RWPE2 (cell line): ENCODE results near the gene LRRC73.

ENCODE experiments used
- ATAC-seq: fragments of 200-7000 bp; cut with Tn5 transposase; 3 replicates; pipeline ENCODE4 v1.9.1; 2021; ENCODE audit warnings: low read depth
- DNase-seq: peaks from one replicate; pipeline ENCODE4 v3.0.0-alpha.2; 2020; ENCODE audit warnings: low spot score
- H3K27ac ChIP-seq: fragments of 450-650 bp; 2 replicates; pipeline ENCODE4 v1.5.1; 2017; ENCODE audit warnings: mild to moderate bottlenecking; ENCODE audit not compliant: poor library complexity, severe bottlenecking
- H3K27me3 ChIP-seq: fragments of 250-450 bp; sonication (Bioruptor Pico); 2 replicates; pipeline ENCODE4 v1.5.1; 2021; ENCODE audit warnings: mild to moderate bottlenecking, moderate library complexity; ENCODE audit not compliant: insufficient read depth, poor library complexity, severe bottlenecking
- H3K36me3 ChIP-seq: fragments of 250-450 bp; sonication (Bioruptor Pico); 2 replicates; pipeline ENCODE4 v1.5.1; 2020; ENCODE audit warnings: low read depth, mild to moderate bottlenecking, moderate library complexity
- H3K4me1 ChIP-seq: fragments of 250-450 bp; sonication (Bioruptor Pico); 2 replicates; pipeline ENCODE4 v1.5.1; 2021; ENCODE audit warnings: mild to moderate bottlenecking, moderate library complexity; ENCODE audit not compliant: insufficient read depth, poor library complexity, severe bottlenecking
- H3K4me3 ChIP-seq: fragments of 250-450 bp; sonication (Bioruptor Pico); 2 replicates; pipeline ENCODE4 v1.5.1; 2021; ENCODE audit warnings: mild to moderate bottlenecking, moderate library complexity; ENCODE audit not compliant: severe bottlenecking
- H3K9me3 ChIP-seq: fragments of 250-450 bp; sonication (Bioruptor Pico); 2 replicates; pipeline ENCODE4 v1.5.1; 2021; ENCODE audit warnings: mild to moderate bottlenecking, moderate library complexity; ENCODE audit not compliant: severe bottlenecking
- CTCF ChIP-seq: fragments of 450-650 bp; IDR thresholded peaks from one replicate; pipeline ENCODE4 v1.5.1; 2017; ENCODE audit warnings: mild to moderate bottlenecking, moderate library complexity; ENCODE audit not compliant: poor library complexity, severe bottlenecking

LRRC73 gene

GRCh38 chr6:43511824-43512415 lies 1.8 kb upstream of the LRRC73 start:
- Histone ChIP-seq H3K4me3 (no peak overlapping the region), H3K9me3 (no peaks in the 10 kb centered on the region), H3K4me1 (no peaks in the 10 kb centered on the region), H3K27me3 (no peaks in the 10 kb centered on the region), H3K27ac (no peak overlapping the region), H3K36me3 (peaks cover 26% of the 10 kb centered on the region)
- DNase-seq: no peak
- ATAC-seq: no peak
- no peak for TF ChIP-seq CTCF

- ATAC-seq: peak; percentile 2; the same call in 1 of the 3 replicates
- H3K27me3 ChIP-seq: no peaks in the 10 kb centered on the region
- peak overlapping the region; percentile 47 for H3K4me3 ChIP-seq
- no peak for DNase-seq
- H3K36me3 ChIP-seq: peaks cover 26% of the 10 kb centered on the region
- TF ChIP-seq CTCF: no peak
- H3K4me1 ChIP-seq: no peaks in the 10 kb centered on the region
- peak overlapping the region; percentile 12 for H3K27ac ChIP-seq
- H3K9me3 ChIP-seq: no peaks in the 10 kb centered on the region
These were observed 649 bp upstream of the LRRC73 start for GRCh38 chr6:43510827-43511163.

GRCh38 chr6:43509142-43509983 lies 783 bp downstream of the LRRC73 start:
- peak; percentile 2; the same call in 1 of the 3 replicates for ATAC-seq
- no peaks in the 10 kb centered on the region for H3K4me1 ChIP-seq
- no peaks in the 10 kb centered on the region for H3K9me3 ChIP-seq

GRCh38 chr6:43508481-43509141 lies 1.5 kb downstream of the LRRC73 start:
- ATAC-seq: no peak
- no peak for DNase-seq

More at GRCh38 chr6:43509142-43509983, 783 bp downstream of the LRRC73 start:
- H3K27ac ChIP-seq: no peak overlapping the region
- no peak for TF ChIP-seq CTCF
- peak overlapping the region; percentile 47 for H3K4me3 ChIP-seq
- no peaks in the 10 kb centered on the region for H3K27me3 ChIP-seq
- DNase-seq: no peak
- H3K36me3 ChIP-seq: peaks cover 12% of the 10 kb centered on the region

More at GRCh38 chr6:43508481-43509141, 1.5 kb downstream of the LRRC73 start:
- no peak overlapping the region for H3K27ac ChIP-seq
- no peak overlapping the region for H3K4me3 ChIP-seq
- H3K9me3 ChIP-seq: no peaks in the 10 kb centered on the region
- H3K4me1 ChIP-seq: no peaks in the 10 kb centered on the region
- H3K27me3 ChIP-seq: no peaks in the 10 kb centered on the region
- H3K36me3 ChIP-seq: peaks cover 6% of the 10 kb centered on the region
- TF ChIP-seq CTCF: no peak
